SU-DHL-6 (cell line): ENCODE measurements around the gene ADH1C.

ENCODE experiments used
- H2AFZ ChIP-seq: fragments of 200-600 bp; sonication (generic); 2 replicates; pipeline ENCODE4 v1.6.1; 2014; ENCODE audit warnings: low read depth, mild to moderate bottlenecking, moderate library complexity, mixed read lengths, antibody characterized with exemption, low read length; ENCODE audit not compliant: severe bottlenecking
- H3F3A ChIP-seq: fragments of 200-600 bp; shearing (Covaris generic); 2 replicates; pipeline ENCODE4 v1.6.0; 2016; ENCODE audit warnings: antibody characterized with exemption, mild to moderate bottlenecking; ENCODE audit not compliant: insufficient read depth
- H3K27ac ChIP-seq: fragments of 200-600 bp; sonication (generic); 2 replicates; pipeline ENCODE4 v1.5.1; 2016; ENCODE audit warnings: low read depth, mild to moderate bottlenecking, low read length, moderate library complexity, mixed read lengths
- H3K27me3 ChIP-seq: fragments of 200-600 bp; sonication (generic), shearing (Covaris generic); 2 replicates; pipeline ENCODE4 v1.6.0; 2014; ENCODE audit warnings: mild to moderate bottlenecking, low read length
- H3K36me3 ChIP-seq: fragments of 200-600 bp; sonication (generic); 2 replicates; pipeline ENCODE4 v1.6.1; 2014; ENCODE audit warnings: mild to moderate bottlenecking, low read length, mixed read lengths
- H3K4me2 ChIP-seq: fragments of 300-600, 200-600 bp; shearing (Covaris generic), sonication (generic); 2 replicates; pipeline ENCODE4 v1.6.0; 2014; ENCODE audit warnings: low read length, low read depth, mild to moderate bottlenecking; ENCODE audit not compliant: poor library complexity, severe bottlenecking
- H3K4me3 ChIP-seq: fragments of 200-600 bp; sonication (generic); 2 replicates; pipeline ENCODE4 v1.5.1; 2014; ENCODE audit warnings: antibody characterized with exemption, low read length, mild to moderate bottlenecking, mixed read lengths; ENCODE audit not compliant: insufficient read depth, poor library complexity, severe bottlenecking
- H3K79me2 ChIP-seq: fragments of 200-600 bp; sonication (generic); 2 replicates; pipeline ENCODE4 v1.6.1; 2014; ENCODE audit warnings: mild to moderate bottlenecking, low read length, moderate library complexity; ENCODE audit not compliant: insufficient read depth
- H3K9ac ChIP-seq: fragments of 200-600 bp; sonication (generic); 2 replicates; pipeline ENCODE4 v1.7.0; 2014; ENCODE audit warnings: mild to moderate bottlenecking, low read length
- H3K9me2 ChIP-seq: fragments of 200-600 bp; sonication (generic); replicated peaks from 2 replicates; pipeline ENCODE4 v1.6.1; 2014; ENCODE audit warnings: low read length; ENCODE audit not compliant: insufficient read depth
- H3K9me3 ChIP-seq: fragments of 200-600 bp; sonication (generic); 2 replicates; pipeline ENCODE4 v1.6.1; 2014; ENCODE audit warnings: low read length, mixed read lengths; ENCODE audit not compliant: insufficient read depth
- H4K20me1 ChIP-seq: fragments of 200-600 bp; sonication (generic); 2 replicates; pipeline ENCODE4 v1.6.1; 2014; ENCODE audit warnings: low read depth, mild to moderate bottlenecking, antibody characterized with exemption, low read length, moderate library complexity, mixed read lengths
- EZH2phosphoT487 ChIP-seq: fragments of 200-600 bp; sonication (generic), shearing (Covaris generic); conservative IDR thresholded peaks from 2 replicates; pipeline ENCODE4 v1.6.1; 2018; ENCODE audit warnings: mild to moderate bottlenecking, antibody characterized with exemption, low read length, moderate library complexity, mixed read lengths
- TF ChIP-seq, protein P1 (sequence below): fragments of 200-600 bp; sonication (generic); IDR thresholded peaks from one replicate; pipeline ENCODE4 v1.5.1; 2017; ENCODE audit warnings: antibody characterized with exemption, mild to moderate bottlenecking, low read length, moderate library complexity; ENCODE audit not compliant: insufficient read depth, poor library complexity, severe bottlenecking

ADH1C gene

DNA sequence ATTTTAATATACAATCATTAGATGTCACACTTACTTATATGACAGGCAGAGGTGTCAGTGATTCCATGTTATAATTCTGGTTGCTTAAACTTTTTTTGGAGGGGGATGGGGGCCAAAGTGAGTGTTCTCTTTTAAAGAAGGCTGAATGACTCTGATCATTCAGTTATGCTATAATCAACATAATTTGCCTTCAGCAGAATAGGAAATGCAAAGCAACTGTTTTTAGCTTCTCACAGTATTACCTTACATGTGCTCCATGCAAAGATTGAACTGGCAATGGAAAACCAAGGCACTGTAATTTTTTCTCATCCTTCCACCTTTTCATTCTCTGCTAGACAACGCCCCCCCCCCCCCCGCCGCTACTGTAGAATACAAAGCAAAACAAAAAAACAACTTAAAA lies 13.4 kb downstream of the ADH1C start:
- Histone ChIP-seq H3K27me3 (no peaks in the 10 kb centered on the region), H3K4me3 (no peak overlapping the region), H2AFZ (no peak overlapping the region), H3K36me3 (no peaks in the 10 kb centered on the region), H3K9me3 (no peaks in the 10 kb centered on the region), H3F3A (no peaks in the 10 kb centered on the region), H4K20me1 (no peaks in the 10 kb centered on the region), H3K27ac (no peak overlapping the region), H3K9ac (no peak overlapping the region), H3K4me2 (no peak overlapping the region), H3K9me2 (no peaks in the 10 kb centered on the region), H3K79me2 (no peaks in the 10 kb centered on the region)
- TF ChIP-seq EZH2phosphoT487, result no peak
- TF ChIP-seq, protein P1, sequence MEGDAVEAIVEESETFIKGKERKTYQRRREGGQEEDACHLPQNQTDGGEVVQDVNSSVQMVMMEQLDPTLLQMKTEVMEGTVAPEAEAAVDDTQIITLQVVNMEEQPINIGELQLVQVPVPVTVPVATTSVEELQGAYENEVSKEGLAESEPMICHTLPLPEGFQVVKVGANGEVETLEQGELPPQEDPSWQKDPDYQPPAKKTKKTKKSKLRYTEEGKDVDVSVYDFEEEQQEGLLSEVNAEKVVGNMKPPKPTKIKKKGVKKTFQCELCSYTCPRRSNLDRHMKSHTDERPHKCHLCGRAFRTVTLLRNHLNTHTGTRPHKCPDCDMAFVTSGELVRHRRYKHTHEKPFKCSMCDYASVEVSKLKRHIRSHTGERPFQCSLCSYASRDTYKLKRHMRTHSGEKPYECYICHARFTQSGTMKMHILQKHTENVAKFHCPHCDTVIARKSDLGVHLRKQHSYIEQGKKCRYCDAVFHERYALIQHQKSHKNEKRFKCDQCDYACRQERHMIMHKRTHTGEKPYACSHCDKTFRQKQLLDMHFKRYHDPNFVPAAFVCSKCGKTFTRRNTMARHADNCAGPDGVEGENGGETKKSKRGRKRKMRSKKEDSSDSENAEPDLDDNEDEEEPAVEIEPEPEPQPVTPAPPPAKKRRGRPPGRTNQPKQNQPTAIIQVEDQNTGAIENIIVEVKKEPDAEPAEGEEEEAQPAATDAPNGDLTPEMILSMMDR, result no peak

DNA sequence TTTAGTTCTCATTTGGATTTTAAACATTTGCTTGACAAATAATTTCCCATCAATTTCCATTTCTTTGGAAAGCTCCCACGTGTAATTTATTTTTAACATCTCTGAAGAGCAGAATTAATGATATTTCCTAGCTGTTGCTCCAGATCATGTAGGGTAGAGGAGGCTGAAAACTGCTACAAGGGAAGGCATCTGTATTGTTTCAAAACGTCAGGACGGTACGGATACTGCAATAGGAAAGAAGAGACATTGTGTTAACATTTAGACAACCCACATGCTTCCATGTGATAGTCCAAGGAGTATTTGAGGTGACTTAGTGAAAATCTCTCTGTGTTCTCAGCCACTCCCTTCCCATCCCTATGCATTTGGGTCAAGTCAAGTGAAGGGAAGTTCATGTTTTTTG lies 16.0 kb downstream of the ADH1C start:
- no peak overlapping the region for H3K4me3 ChIP-seq
- no peaks in the 10 kb centered on the region for H3K36me3 ChIP-seq
- H2AFZ ChIP-seq, result no peak overlapping the region
- no peak overlapping the region for H3K27ac ChIP-seq
- TF ChIP-seq EZH2phosphoT487, result no peak
- TF ChIP-seq, protein P1, result no peak
- H3K9ac ChIP-seq, result no peak overlapping the region
- H3K79me2 ChIP-seq, result no peaks in the 10 kb centered on the region
- no peaks in the 10 kb centered on the region for H3K9me2 ChIP-seq
- no peaks in the 10 kb centered on the region for H3K9me3 ChIP-seq
- H3K27me3 ChIP-seq, result no peaks in the 10 kb centered on the region
- H4K20me1 ChIP-seq, result no peaks in the 10 kb centered on the region
- H3F3A ChIP-seq, result no peaks in the 10 kb centered on the region
- no peak overlapping the region for H3K4me2 ChIP-seq

DNA sequence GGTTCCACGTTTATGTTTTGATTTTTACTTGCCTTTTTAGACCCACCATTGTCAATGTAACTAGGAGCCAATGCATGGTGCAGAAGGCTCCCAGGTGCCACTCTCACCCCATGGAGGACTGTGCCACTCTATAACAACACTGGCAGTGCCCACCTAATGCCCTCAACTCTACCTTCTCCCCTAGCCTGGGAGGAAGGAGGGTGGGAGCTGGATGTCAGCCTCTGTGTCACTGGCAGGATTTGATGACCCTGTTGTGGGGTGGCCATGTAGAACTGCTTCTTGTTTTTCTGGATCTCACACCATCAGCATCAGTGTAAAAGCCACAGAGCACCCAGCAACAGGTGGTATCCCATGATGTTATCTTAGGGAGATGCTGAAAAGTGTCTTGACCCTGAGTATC lies 17.7 kb downstream of the ADH1C start:
- no peaks in the 10 kb centered on the region for H3K79me2 ChIP-seq
- H3K27ac ChIP-seq, result no peak overlapping the region
- H3K9ac ChIP-seq, result no peak overlapping the region
- H3K27me3 ChIP-seq, result no peaks in the 10 kb centered on the region
- no peaks in the 10 kb centered on the region for H3K9me2 ChIP-seq
- H3K9me3 ChIP-seq, result no peaks in the 10 kb centered on the region
- H4K20me1 ChIP-seq, result no peaks in the 10 kb centered on the region
- H3K4me2 ChIP-seq, result no peak overlapping the region
- H3F3A ChIP-seq, result no peaks in the 10 kb centered on the region
- H3K4me3 ChIP-seq, result no peak overlapping the region
- H2AFZ ChIP-seq, result no peak overlapping the region
- TF ChIP-seq EZH2phosphoT487, result no peak
- TF ChIP-seq, protein P1, result no peak
- H3K36me3 ChIP-seq, result no peaks in the 10 kb centered on the region

DNA sequence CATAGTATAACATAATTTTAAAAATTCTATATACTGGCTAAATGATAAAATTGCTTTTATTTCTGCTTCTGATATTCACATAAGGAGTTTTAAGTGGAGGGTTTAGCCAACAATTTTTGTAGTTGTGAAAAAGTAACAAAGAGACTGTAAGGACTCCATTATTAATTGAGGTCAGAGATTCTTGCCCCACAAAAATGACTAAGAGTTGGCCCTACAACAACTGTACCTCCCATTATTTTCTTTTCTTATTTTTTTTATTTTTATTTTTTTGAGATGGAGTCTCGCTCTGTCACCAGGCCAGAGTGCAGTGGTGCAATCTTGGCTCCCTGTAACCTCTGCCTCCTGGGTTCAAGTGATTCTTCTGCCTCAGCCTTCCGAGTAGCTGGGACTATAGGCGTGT lies 21.9 kb downstream of the ADH1C start:
- TF ChIP-seq, protein P1, result no peak
- no peak for TF ChIP-seq EZH2phosphoT487
- Histone ChIP-seq H3K36me3 (no peaks in the 10 kb centered on the region), H3K9me3 (no peaks in the 10 kb centered on the region), H3K9me2 (no peaks in the 10 kb centered on the region), H3K4me2 (no peak overlapping the region), H3K79me2 (no peaks in the 10 kb centered on the region), H3K9ac (no peak overlapping the region), H3K27ac (no peak overlapping the region), H3K27me3 (no peaks in the 10 kb centered on the region), H3F3A (no peaks in the 10 kb centered on the region), H2AFZ (no peak overlapping the region), H3K4me3 (no peak overlapping the region), H4K20me1 (no peaks in the 10 kb centered on the region)
